HEK293T (cell line): ENCODE measurements around the gene RAET1L.

Experiments used
- CTCF ChIA-PET: fragments of 350-600 bp; formaldehyde crosslinking; extraction: SDS; loops from one replicate; lab custom pipeline; 2021; ENCODE audit warnings: antibody characterized with exemption, inconsistent platforms; lab: Yijun Ruan, JAX
- POLR2A ChIA-PET: fragments of 350-600 bp; formaldehyde crosslinking; extraction: SDS; loops from one replicate; lab custom pipeline; 2020; ENCODE audit warnings: antibody characterized with exemption, inconsistent platforms; lab: Yijun Ruan, JAX
- DNase-seq: peaks from one replicate; pipeline ENCODE4 v3.0.0; 2012; ENCODE audit warnings: mixed read lengths; ENCODE audit errors: extremely low spot score
- ARNT ChIP-seq: fragments of 450-650 bp; IDR thresholded peaks from 2 replicates; pipeline ENCODE4 v1.6.1; 2017; ENCODE audit warnings: mild to moderate bottlenecking
- BHLHE40 ChIP-seq: fragments of 450-650 bp; IDR thresholded peaks from 2 replicates; pipeline ENCODE4 v1.6.1; 2016; ENCODE audit warnings: mild to moderate bottlenecking, moderate library complexity, borderline replicate concordance
- CTBP1 ChIP-seq: fragments of 450-650 bp; IDR thresholded peaks from 2 replicates; pipeline ENCODE4 v1.6.1; 2016; ENCODE audit warnings: borderline replicate concordance
- ELF4 ChIP-seq: fragments of 450-650 bp; IDR thresholded peaks from 2 replicates; pipeline ENCODE4 v1.6.1; 2017; ENCODE audit warnings: antibody characterized with exemption
- FOXA1 ChIP-seq: fragments of 450-650 bp; IDR thresholded peaks from 2 replicates; pipeline ENCODE4 v1.6.1; 2016; ENCODE audit warnings: mild to moderate bottlenecking
- FOXK2 ChIP-seq: fragments of 450-650 bp; IDR thresholded peaks from 2 replicates; pipeline ENCODE4 v1.6.1; 2016; ENCODE audit warnings: mild to moderate bottlenecking
- FOXM1 ChIP-seq: fragments of 450-650 bp; IDR thresholded peaks from 2 replicates; pipeline ENCODE4 v1.6.1; 2017; ENCODE audit warnings: mild to moderate bottlenecking, borderline replicate concordance
- HDGF ChIP-seq: fragments of 450-650 bp; IDR thresholded peaks from 2 replicates; pipeline ENCODE4 v1.6.1; 2017; ENCODE audit warnings: antibody characterized with exemption, borderline replicate concordance
- L3MBTL2 ChIP-seq: fragments of 450-650 bp; conservative IDR thresholded peaks from 2 replicates; pipeline ENCODE4 v1.6.1; 2016; ENCODE audit warnings: mild to moderate bottlenecking
- LEF1 ChIP-seq: fragments of 450-650 bp; IDR thresholded peaks from 2 replicates; pipeline ENCODE4 v1.6.1; 2017; ENCODE audit warnings: mild to moderate bottlenecking, borderline replicate concordance
- NFRKB ChIP-seq: fragments of 450-650 bp; IDR thresholded peaks from 2 replicates; pipeline ENCODE4 v1.6.1; 2016; ENCODE audit warnings: mild to moderate bottlenecking, moderate library complexity
- SP1 ChIP-seq: fragments of 450-650 bp; IDR thresholded peaks from 2 replicates; pipeline ENCODE4 v1.6.1; 2017
- SUZ12 ChIP-seq: fragments of 450-650 bp; IDR thresholded peaks from 2 replicates; pipeline ENCODE4 v1.6.1; 2016; ENCODE audit warnings: mild to moderate bottlenecking
- TARDBP ChIP-seq: fragments of 450-650 bp; IDR thresholded peaks from 2 replicates; pipeline ENCODE4 v1.6.1; 2016
- ZNF384 ChIP-seq: fragments of 450-650 bp; IDR thresholded peaks from 2 replicates; pipeline ENCODE4 v1.6.1; 2016
- TF ChIP-seq, protein P1 (sequence below): fragments of 450-650 bp; IDR thresholded peaks from 2 replicates; pipeline ENCODE4 v1.6.1; 2016

RAET1L gene

DNA sequence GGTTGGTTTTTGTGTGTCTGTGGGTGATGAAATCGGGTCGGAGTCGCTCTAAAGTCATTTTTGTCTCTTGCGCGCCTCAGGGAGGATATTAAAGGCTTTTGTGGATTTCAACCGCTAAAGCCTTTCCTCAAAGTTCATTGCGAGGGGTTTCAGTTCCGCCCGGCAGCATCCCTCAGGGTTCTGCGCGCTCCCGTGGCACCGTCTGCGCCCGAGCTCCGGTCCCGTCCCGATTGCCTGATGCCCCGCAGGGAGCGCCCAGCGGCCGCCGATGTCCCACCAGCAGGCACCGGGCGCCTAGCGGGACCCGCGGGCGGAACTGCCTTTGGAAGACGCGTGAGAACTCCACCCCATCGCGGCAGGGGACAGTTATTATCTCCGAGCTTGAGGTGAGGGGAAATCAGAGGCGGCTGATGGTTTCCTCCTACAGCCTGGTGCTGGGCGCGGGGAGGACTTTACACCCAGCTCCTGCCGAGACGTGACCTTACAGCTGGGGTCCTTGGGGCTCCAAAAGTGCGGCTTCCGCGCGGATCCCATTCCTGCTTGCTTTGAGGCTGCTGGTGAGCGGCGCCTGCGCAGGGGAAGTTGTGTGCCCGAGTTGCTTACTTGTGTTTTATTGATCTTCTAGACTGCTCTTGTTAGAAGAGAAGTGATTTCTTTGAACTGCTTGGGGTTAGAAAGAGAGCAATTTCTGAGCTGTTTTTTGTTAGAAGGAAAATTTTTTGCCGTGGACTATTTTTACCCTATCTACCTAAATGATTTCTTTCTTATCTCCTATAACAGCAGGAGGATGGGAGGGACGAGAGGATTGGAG lies 34.5 kb downstream of the RAET1L start:
- POLR2A ChIA-PET, result interaction anchor here (1.2 kb wide), 2 partner anchors 15 to 39 kb away, joined by 3 read pairs; no protein-coding TSS in a partner anchor
- DNase-seq, result peak; percentile 69
- TF ChIP-seq L3MBTL2 (peak; percentile 51), FOXA1 (no peak), SP1 (no peak), ELF4 (no peak), TARDBP (no peak), BHLHE40 (no peak), LEF1 (0 out of 2 replicates have a peak, but pooled peaks have one; percentile 39)
- CTCF ChIA-PET, result interaction anchor here (0.9 kb wide), 1 partner anchor 16 kb away, joined by 3 read pairs; no protein-coding TSS in a partner anchor

DNA sequence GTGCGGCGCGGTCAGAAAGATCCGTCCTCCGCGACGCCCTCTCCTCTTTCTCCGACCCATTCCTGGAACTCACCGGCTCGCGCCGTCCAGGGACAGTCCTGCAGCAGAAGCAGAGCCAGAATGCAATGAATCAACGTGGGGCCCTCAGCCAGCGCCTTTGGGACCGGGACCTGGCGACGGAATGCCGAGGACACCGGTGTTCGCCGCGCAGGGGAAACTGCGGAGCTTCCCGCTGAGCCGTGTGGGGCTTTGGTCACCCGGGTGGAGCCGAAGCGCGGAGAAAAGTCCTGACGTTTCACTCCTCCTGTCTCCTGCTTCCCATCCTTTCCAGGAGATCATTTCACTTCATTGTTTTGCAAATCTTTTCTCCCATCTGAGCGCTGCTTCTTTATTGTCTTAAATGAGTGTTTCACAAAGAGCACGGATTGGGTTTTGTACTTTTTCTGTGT lies 35.1 kb downstream of the RAET1L start:
- CTCF ChIA-PET, result interaction anchor here (1.0 kb wide), 1 partner anchor 17 kb away, joined by 4 read pairs; no protein-coding TSS in a partner anchor
- POLR2A ChIA-PET, result interaction anchor here (1.2 to 1.6 kb wide), 2 partner anchors 26 to 38 kb away, joined by 3 to 6 read pairs; partner anchors contain the start of gene ULBP1

DNA sequence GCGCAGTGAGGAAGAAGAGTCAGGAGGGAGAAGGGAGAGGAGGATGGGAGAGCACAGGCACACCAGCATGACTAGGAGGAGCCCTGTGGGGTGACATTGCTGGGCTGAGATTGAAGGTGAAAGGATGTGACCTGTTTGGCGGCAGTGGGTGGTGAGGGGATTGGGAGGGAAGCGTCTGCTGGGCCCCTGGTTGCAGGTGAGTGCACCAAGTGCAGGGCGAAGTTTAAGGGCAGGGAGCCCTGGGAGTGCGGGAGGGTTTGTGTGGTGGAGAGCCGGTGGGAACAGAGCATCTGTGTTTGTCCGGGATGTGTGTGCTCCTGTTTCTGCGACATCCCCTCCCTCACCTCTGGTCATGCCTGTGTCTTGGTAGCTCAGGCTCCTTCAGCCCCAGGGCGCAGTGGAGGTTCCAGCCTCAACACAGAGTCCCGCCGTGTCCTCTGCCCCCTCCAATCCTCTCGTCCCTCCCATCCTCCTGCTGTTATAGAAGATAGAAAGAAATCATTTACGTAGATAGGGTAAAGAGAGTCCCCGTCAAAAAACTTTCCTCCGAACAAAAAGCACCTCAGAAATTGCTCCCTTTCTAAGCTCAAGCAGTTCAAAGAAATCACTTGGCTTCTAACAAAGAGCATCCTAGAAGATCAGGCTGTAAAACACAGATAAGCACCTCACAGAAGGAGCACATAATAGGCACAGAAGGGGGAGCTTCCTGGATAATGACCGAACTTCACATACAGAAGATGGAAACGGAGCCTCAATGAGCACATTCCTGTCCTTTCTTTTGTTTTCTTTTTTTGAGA lies 36.6 kb downstream of the RAET1L start:
- POLR2A ChIA-PET, result interaction anchor here (0.6 to 1.6 kb wide), 2 partner anchors 25 to 1772 kb away, joined by 3 to 6 read pairs; partner anchors contain the start of gene ULBP1
- CTCF ChIA-PET, result no interaction called here
- DNase-seq, result no peak
- no peak for TF ChIP-seq ZNF384
- no peak for TF ChIP-seq SP1
- TF ChIP-seq L3MBTL2, result no peak
- TF ChIP-seq LEF1, result no peak
- TF ChIP-seq TARDBP, result no peak
- TF ChIP-seq FOXA1, result no peak
- no peak for TF ChIP-seq FOXM1
- TF ChIP-seq NFRKB, result no peak
- no peak for TF ChIP-seq CTBP1
- TF ChIP-seq BHLHE40, result no peak
- TF ChIP-seq, protein P1, sequence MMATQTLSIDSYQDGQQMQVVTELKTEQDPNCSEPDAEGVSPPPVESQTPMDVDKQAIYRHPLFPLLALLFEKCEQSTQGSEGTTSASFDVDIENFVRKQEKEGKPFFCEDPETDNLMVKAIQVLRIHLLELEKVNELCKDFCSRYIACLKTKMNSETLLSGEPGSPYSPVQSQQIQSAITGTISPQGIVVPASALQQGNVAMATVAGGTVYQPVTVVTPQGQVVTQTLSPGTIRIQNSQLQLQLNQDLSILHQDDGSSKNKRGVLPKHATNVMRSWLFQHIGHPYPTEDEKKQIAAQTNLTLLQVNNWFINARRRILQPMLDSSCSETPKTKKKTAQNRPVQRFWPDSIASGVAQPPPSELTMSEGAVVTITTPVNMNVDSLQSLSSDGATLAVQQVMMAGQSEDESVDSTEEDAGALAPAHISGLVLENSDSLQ, result no peak
- no peak for TF ChIP-seq HDGF

More for the DNA sequence above, 35.1 kb downstream of the RAET1L start:
- TF ChIP-seq ARNT, result no peak
- TF ChIP-seq CTBP1, result no peak
- TF ChIP-seq, protein P1, result no peak
- TF ChIP-seq SP1, result no peak
- no peak for TF ChIP-seq FOXM1
- no peak for TF ChIP-seq FOXA1
- TF ChIP-seq NFRKB, result no peak
- TF ChIP-seq FOXK2, result no peak
- no peak for TF ChIP-seq ZNF384
- TF ChIP-seq BHLHE40, result no peak
- no peak for TF ChIP-seq SUZ12
- DNase-seq, result peak; percentile 31

DNA sequence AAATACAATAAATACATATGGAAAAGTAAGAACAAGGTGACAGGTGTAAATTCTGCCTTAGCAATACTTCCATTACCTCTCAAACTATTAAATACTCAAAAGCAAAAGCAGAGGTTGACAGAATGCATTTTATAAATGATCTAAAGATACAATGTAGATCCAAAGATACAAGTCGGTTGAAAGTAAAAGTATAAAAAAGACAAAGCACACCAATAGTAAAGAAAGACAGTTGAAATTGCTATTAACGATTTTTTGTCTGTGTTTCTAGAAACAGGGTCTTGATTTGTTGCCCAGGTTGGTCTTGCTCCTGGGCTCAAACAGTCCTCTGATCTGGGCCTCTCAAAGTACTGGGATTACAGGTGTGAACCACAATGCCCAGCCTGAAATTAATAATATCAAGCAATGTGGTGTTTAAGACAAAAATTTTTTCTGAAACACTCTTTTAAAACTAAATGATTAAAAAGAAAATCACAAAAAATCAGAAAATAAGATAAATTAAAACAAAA lies 37.7 kb downstream of the RAET1L start:
- no peak for DNase-seq
- POLR2A ChIA-PET, result no interaction called here
- CTCF ChIA-PET, result no interaction called here
- TF ChIP-seq NFRKB (no peak), L3MBTL2 (no peak), FOXM1 (no peak), TARDBP (no peak), FOXK2 (no peak), SUZ12 (no peak), BHLHE40 (no peak), HDGF (no peak), ZNF384 (no peak), CTBP1 (no peak), ARNT (no peak), ELF4 (no peak), SP1 (no peak), LEF1 (no peak), FOXA1 (no peak)
- TF ChIP-seq, protein P1, result no peak

DNA sequence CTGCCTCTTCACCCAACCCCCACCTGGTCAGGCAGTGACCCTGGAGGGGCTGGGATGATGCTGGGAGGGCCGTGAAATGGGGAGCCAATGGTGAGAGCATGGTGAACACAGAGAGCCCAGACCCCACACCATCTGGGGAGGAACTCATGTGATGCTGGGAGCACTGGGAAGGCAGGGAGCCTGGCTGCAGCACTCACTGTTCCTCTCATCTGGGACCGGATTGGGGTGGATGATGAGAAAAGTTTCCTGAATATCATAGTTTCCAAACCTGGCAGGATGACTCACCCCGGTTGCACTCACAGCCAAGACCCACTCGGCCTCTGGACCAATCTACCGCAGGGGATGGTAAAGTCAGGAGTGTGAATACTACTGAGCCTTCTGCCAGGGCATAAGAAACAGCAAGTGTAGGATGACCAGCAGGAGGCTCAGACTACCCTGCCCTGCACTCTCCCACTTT lies 39.8 kb downstream of the RAET1L start:
- TF ChIP-seq, protein P1, result no peak
- TF ChIP-seq FOXM1 (no peak), L3MBTL2 (no peak), LEF1 (no peak), ARNT (no peak), SUZ12 (no peak), TARDBP (no peak), FOXK2 (no peak), SP1 (no peak), CTBP1 (no peak), BHLHE40 (no peak), ZNF384 (no peak), FOXA1 (no peak)
- ChIA-PET POLR2A (no interaction called here), CTCF (no interaction called here)
- no peak for DNase-seq
